ENCODE measurements around the gene RNF13. TPM values are rescaled to one million over a fixed set of nuclear protein-coding genes. Genes with fewer than 3 reads are reported as not detected.
A peak's percentile ranks its signal among the peaks of the same experiment; 100 is the strongest.
"Not testable (repeated sequence)": the region's sequence is repeated elsewhere in the genome, so short reads cannot be mapped to it uniquely, and the experiment has no call there.

The RNF13 gene
- total and polyA plus RNA-seq, 8 donors, result 18.1 to 51.9 (median 35.3) TPM

DNA sequence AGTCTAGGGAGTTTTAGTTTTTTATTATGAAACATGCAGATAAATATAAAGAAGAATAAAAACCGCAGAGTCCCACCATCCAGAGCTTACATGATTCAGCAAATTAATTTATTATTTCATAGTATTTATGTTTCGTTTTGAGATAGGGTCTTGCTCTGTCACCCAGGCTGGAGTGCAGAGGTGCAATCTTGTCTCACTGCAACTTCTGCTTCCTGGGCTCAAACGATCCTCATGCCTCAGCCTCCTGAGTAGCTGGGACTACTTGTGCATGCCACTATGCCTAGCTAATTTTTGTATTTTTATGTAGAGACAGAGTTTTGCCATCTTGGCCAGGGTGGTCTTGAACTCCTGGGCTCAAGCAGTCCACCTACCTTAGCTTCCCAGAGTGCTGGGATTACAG is 13.6 kb downstream of the RNF13 start:
- FAIRE-seq, result no peak
- H3K27me3 ChIP-seq, result no peaks in the 10 kb centered on the region
- H3K27ac ChIP-seq, result no peak overlapping the region
- H3K4me3 ChIP-seq, result no peak overlapping the region
- H3K36me3 ChIP-seq, result no peaks in the 10 kb centered on the region
- intact Hi-C loops (cut with DNase I), result no loop called here
- no peak for DNase-seq
- no peaks in the 10 kb centered on the region for H3K9me3 ChIP-seq
- TF ChIP-seq, protein P1, sequence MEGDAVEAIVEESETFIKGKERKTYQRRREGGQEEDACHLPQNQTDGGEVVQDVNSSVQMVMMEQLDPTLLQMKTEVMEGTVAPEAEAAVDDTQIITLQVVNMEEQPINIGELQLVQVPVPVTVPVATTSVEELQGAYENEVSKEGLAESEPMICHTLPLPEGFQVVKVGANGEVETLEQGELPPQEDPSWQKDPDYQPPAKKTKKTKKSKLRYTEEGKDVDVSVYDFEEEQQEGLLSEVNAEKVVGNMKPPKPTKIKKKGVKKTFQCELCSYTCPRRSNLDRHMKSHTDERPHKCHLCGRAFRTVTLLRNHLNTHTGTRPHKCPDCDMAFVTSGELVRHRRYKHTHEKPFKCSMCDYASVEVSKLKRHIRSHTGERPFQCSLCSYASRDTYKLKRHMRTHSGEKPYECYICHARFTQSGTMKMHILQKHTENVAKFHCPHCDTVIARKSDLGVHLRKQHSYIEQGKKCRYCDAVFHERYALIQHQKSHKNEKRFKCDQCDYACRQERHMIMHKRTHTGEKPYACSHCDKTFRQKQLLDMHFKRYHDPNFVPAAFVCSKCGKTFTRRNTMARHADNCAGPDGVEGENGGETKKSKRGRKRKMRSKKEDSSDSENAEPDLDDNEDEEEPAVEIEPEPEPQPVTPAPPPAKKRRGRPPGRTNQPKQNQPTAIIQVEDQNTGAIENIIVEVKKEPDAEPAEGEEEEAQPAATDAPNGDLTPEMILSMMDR (IDR thresholded peaks at IDR 0.05), result no peak
- WGBS, 2 donors, result 86 to 90% methylated on average over 3 of the region's 3 CpGs
- no peaks in the 10 kb centered on the region for H3K4me1 ChIP-seq
- ATAC-seq, result no peak

DNA sequence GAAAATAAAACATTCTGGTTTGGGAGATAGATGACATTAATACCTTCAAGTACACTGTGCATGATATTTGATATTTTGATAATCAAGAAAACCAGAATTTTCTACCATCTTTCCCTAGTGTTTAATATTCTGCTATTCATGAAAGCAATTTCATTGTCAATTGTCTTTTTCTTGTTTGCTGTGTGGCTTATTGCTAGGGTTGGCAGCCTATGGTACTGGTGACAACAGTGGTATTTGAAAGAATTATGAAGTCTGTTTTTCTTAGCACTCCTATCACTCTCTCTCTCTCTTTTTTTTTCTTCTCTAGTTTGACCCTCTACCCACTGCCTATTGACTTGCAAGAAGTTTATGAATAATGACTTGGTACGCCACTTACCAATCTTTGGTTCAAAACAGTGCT is 15.4 kb downstream of the RNF13 start:
- WGBS, 2 donors, result 95 to 100% methylated on average over 1 of the region's 1 CpG
- FAIRE-seq (no peak), ATAC-seq (no peak), DNase-seq (no peak)
- no peaks in the 10 kb centered on the region for H3K27me3 ChIP-seq
- H3K27ac ChIP-seq, result no peak overlapping the region
- H3K36me3 ChIP-seq, result no peaks in the 10 kb centered on the region
- TF ChIP-seq, protein P1 (IDR thresholded peaks at IDR 0.05), result no peak
- H3K9me3 ChIP-seq, result no peaks in the 10 kb centered on the region
- intact Hi-C loops (cut with DNase I), result no loop called here
- H3K4me1 ChIP-seq, result no peaks in the 10 kb centered on the region
- H3K4me3 ChIP-seq, result no peak overlapping the region

DNA sequence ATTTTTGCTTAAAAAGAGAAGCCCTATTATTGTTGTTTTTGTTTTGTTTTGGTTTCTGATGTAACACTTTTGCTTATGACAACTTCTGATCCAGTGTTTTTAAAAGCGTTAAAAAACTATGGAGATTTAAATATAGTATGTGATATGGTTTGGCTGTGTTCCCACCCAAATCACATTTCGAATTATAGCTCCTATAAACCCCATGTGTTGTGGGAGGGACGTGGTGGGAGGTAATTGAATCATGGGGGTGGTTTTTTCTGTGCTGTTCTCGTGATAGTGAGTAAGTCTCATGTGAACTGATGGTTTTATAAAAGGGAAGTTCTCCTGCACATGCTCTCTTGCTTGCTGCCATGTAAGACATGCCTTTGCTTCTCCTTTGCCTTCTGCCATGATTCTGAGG is 16.6 kb downstream of the RNF13 start:
- DNase-seq; H3K4me1 ChIP-seq; H3K27ac ChIP-seq; H3K9me3 ChIP-seq; intact Hi-C loops (cut with DNase I); H3K36me3 ChIP-seq; ATAC-seq; H3K27me3 ChIP-seq; H3K4me3 ChIP-seq: not testable (repeated sequence)
- peak; percentile 67 for FAIRE-seq
- 95% methylated on average over 4 of the region's 4 CpGs for WGBS, 2 donors

DNA sequence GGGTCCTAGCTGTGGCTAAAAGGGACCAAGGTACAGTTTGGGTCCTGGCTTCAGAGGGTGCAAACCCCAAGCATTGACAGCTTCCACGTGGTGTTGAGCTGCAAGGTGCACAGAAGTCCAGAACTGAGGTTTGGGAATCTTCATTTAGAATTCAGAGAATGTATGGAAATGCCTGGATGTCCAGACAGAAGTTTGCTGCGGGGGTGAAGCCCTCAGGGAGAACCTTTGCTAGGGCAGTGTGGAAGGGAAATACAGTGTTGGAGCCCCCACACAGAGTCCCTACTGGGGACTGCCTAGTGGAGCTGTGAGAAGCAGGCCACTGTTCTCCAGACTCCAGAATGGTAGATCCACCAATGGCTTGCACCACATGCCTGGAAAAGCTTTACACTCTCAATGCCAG is 17.9 kb downstream of the RNF13 start:
- H3K36me3 ChIP-seq, result no peaks in the 10 kb centered on the region
- WGBS, 2 donors, result 93 to 96% methylated on average over 2 of the region's 2 CpGs
- H3K27me3 ChIP-seq, result no peaks in the 10 kb centered on the region
- TF ChIP-seq, protein P1 (IDR thresholded peaks at IDR 0.05), result no peak
- H3K9me3 ChIP-seq, result no peaks in the 10 kb centered on the region
- intact Hi-C loops (cut with DNase I), result no loop called here
- H3K4me1 ChIP-seq, result no peaks in the 10 kb centered on the region
- H3K27ac ChIP-seq, result no peak overlapping the region
- H3K4me3 ChIP-seq, result no peak overlapping the region
- ATAC-seq (no peak), FAIRE-seq (no peak), DNase-seq (no peak)

DNA sequence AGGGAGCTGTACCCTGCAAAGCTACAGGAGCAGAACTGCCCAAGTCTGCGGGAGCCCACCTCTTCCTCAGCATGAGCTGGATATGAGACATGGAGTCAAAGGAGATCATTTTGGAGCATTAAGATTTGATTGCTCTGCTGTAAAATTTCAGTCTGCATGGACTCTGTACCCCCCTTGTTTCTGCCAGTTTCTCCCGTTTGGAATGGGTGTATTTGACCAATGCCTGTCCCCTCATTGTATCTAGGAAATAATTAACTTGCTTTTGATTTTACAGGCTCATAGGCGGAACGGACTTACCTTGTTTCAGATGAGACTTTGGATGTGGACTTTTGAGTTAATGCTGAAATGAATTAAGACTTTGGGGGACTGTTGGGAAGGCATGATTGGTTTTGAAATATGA is 18.3 kb downstream of the RNF13 start:
- intact Hi-C loops (cut with DNase I), result no loop called here
- Histone ChIP-seq H3K9me3 (no peaks in the 10 kb centered on the region), H3K4me1 (no peaks in the 10 kb centered on the region), H3K4me3 (no peak overlapping the region), H3K27me3 (no peaks in the 10 kb centered on the region), H3K36me3 (no peaks in the 10 kb centered on the region), H3K27ac (no peak overlapping the region)
- no peak for DNase-seq
- no peak for ATAC-seq
- WGBS, 2 donors, result 96 to 97% methylated on average over 4 of the region's 4 CpGs
- FAIRE-seq, result no peak
- TF ChIP-seq, protein P1 (IDR thresholded peaks at IDR 0.05), result no peak

DNA sequence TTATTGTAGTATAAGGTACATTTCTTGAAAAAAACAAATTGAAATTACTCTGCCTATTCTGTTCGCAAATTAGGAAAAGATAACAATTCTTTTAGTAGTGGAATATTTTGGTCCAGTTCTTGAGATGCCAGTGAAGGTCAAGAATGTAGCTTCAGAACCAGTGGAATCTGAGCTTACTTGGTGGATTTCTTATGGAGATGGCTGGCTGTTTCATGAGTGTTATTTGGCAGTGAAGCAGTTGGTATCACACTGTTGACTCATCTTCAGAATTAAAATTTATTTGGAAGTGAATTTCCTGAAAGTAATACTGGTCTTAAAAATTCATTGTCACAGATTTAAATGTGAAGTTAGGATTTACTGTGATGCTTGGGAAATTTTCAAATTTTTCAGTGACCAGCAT is 19.1 kb downstream of the RNF13 start:
- FAIRE-seq, result no peak
- intact Hi-C loops (cut with DNase I), result no loop called here
- H3K27me3 ChIP-seq, result no peaks in the 10 kb centered on the region
- H3K27ac ChIP-seq, result no peak overlapping the region
- H3K4me1 ChIP-seq, result no peaks in the 10 kb centered on the region
- TF ChIP-seq, protein P1 (IDR thresholded peaks at IDR 0.05), result no peak
- no peak overlapping the region for H3K4me3 ChIP-seq
- H3K9me3 ChIP-seq, result no peaks in the 10 kb centered on the region
- no peaks in the 10 kb centered on the region for H3K36me3 ChIP-seq
- WGBS, 2 donors, result 97 to 98% methylated on average over 1 of the region's 1 CpG
- DNase-seq, result no peak
- ATAC-seq, result no peak

All from pancreas (tissue), 10 donors.